ENCODE measurements around the gene RABGAP1L. TPM values are rescaled to one million over a fixed set of nuclear protein-coding genes. Genes with fewer than 3 reads are reported as not detected.

Gene RABGAP1L
- total and polyA plus RNA-seq, 2 experiments from 2014 or later, result 9.2 to 21.4 TPM

- TF ChIP-seq, protein P1, sequence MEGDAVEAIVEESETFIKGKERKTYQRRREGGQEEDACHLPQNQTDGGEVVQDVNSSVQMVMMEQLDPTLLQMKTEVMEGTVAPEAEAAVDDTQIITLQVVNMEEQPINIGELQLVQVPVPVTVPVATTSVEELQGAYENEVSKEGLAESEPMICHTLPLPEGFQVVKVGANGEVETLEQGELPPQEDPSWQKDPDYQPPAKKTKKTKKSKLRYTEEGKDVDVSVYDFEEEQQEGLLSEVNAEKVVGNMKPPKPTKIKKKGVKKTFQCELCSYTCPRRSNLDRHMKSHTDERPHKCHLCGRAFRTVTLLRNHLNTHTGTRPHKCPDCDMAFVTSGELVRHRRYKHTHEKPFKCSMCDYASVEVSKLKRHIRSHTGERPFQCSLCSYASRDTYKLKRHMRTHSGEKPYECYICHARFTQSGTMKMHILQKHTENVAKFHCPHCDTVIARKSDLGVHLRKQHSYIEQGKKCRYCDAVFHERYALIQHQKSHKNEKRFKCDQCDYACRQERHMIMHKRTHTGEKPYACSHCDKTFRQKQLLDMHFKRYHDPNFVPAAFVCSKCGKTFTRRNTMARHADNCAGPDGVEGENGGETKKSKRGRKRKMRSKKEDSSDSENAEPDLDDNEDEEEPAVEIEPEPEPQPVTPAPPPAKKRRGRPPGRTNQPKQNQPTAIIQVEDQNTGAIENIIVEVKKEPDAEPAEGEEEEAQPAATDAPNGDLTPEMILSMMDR (IDR thresholded peaks at IDR 0.05; ENCODE audit: low read depth, low read length), result no peak
- no peaks in the 10 kb centered on the region for H3K9me3 ChIP-seq (ENCODE audit: low read depth)
Measured at GRCh38 chr1:174156437-174156836, 2.9 kb upstream of the RABGAP1L start.

GRCh38 chr1:174157157-174157806, 2.0 kb upstream of the RABGAP1L start:
- no peaks in the 10 kb centered on the region for H3K36me3 ChIP-seq
- H3K27ac ChIP-seq, result no peak overlapping the region
- TF ChIP-seq, protein P1 (IDR thresholded peaks at IDR 0.05; ENCODE audit: low read depth, low read length), result no peak
- no peaks in the 10 kb centered on the region for H3K27me3 ChIP-seq
- no peak for DNase-seq (ENCODE audit: low read depth in 1 of 2, low spot score in 1 of 2)
- no peaks in the 10 kb centered on the region for H3K9me3 ChIP-seq (ENCODE audit: low read depth)
- H3K4me1 ChIP-seq (ENCODE audit: low read depth), result peaks cover 6% of the 10 kb centered on the region
- no peak overlapping the region for H3K4me3 ChIP-seq

More at GRCh38 chr1:174156437-174156836, 2.9 kb upstream of the RABGAP1L start:
- DNase-seq (ENCODE audit: low read depth in 1 of 2, low spot score in 1 of 2), result no peak
- Histone ChIP-seq H3K4me3 (no peak overlapping the region), H3K27ac (no peak overlapping the region), H3K4me1 (ENCODE audit: low read depth) (peaks cover 6% of the 10 kb centered on the region), H3K36me3 (no peaks in the 10 kb centered on the region), H3K27me3 (no peaks in the 10 kb centered on the region)

DNA sequence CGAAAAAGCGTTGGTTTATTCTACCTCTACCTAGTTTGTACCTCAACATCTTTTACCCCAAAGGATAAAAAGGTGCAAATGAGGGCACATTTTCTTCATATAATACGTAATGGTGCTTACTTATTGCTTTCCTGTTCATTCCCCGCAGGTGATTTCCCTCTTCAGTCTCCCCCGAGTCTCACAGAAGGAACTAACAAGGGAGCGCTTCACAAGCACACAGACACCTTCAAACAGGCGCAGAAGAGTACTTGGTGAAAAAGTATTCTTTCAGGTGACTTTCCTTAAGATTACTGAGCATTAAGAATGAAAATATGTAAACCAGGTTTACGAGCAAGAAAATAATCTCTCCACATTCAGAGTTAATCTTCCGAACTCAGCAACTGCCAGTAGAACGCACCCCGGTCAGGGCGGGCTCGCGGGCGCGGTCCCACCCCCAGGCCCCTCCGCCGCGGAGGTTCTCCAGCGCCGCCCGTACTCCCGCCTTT, 511 bp upstream of the RABGAP1L start:
- H3K36me3 ChIP-seq, result no peaks in the 10 kb centered on the region
- no peaks in the 10 kb centered on the region for H3K27me3 ChIP-seq
- DNase-seq (ENCODE audit: low read depth in 1 of 2, low spot score in 1 of 2), result no peak
- TF ChIP-seq, protein P1 (IDR thresholded peaks at IDR 0.05; ENCODE audit: low read depth, low read length), result no peak
- H3K4me3 ChIP-seq, result peak overlapping the region; percentile 82
- peak overlapping the region; percentile 7 for H3K27ac ChIP-seq
- peaks cover 6% of the 10 kb centered on the region for H3K4me1 ChIP-seq (ENCODE audit: low read depth)
- H3K9me3 ChIP-seq (ENCODE audit: low read depth), result no peaks in the 10 kb centered on the region

DNA sequence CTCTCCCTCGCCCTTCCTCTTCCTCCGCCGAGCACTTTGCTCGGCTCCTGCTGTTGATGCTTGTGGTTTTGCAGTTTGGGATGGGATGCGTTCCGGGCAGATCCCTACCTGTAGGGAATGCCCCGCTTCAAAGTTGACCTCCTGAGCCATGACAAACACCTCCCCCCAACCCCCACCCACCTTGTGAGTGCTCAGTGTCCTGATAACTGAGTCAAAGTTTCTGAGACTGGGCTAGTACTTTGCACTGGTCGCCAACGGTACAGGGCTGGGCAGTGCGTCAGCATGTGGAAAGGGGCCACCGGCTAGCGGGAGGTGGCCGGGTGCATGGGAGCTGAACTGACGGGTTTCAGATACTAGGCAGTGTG, 771 bp downstream of the RABGAP1L start:
- Histone ChIP-seq H3K4me1 (ENCODE audit: low read depth) (peaks cover 6% of the 10 kb centered on the region), H3K4me3 (peak overlapping the region; percentile 82), H3K36me3 (no peaks in the 10 kb centered on the region), H3K9me3 (ENCODE audit: low read depth) (no peaks in the 10 kb centered on the region), H3K27me3 (no peaks in the 10 kb centered on the region), H3K27ac (no peak overlapping the region)
- DNase-seq (ENCODE audit: low read depth in 1 of 2, low spot score in 1 of 2), result peak; percentile 17 to 23
- TF ChIP-seq, protein P1 (IDR thresholded peaks at IDR 0.05; ENCODE audit: low read depth, low read length), result no peak

DNA sequence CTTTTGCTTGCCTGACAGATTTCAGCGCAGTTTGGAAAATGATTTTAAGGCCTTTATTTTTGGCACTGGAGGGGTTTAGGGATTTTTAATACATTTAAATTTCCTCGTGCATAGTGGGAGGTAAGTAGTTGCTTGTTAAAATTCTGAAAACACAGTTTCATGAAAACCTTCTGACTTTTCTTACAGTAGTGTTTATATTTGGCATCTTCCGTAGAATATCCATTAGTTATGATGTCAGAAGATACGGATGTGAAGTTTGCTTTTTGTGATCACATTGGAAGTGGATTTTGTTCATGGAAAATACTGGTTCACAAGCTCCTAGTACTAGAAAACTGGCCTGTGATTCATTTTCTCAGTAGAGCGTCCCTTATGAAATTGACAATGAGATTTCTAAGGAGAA, 1.3 kb downstream of the RABGAP1L start:
- H3K9me3 ChIP-seq (ENCODE audit: low read depth), result no peaks in the 10 kb centered on the region
- TF ChIP-seq, protein P1 (IDR thresholded peaks at IDR 0.05; ENCODE audit: low read depth, low read length), result no peak
- H3K36me3 ChIP-seq, result no peaks in the 10 kb centered on the region
- DNase-seq (ENCODE audit: low read depth in 1 of 2, low spot score in 1 of 2), result no peak
- H3K4me1 ChIP-seq (ENCODE audit: low read depth), result peaks cover 6% of the 10 kb centered on the region
- peak overlapping the region; percentile 82 for H3K4me3 ChIP-seq
- H3K27ac ChIP-seq, result no peak overlapping the region
- no peaks in the 10 kb centered on the region for H3K27me3 ChIP-seq

Data from cardiac muscle cell (in vitro differentiated cells and primary cell).